NB4 (cell line): ENCODE results near the gene CEP131.

ENCODE experiments used
- DNase-seq: peaks from one replicate; pipeline ENCODE4 v3.0.0; 2010; ENCODE audit warnings: low read depth
- H3K4me3 ChIP-seq: one replicate; pipeline ENCODE4 v1.5.1; 2011; ENCODE audit warnings: mild to moderate bottlenecking, low read depth, low read length, moderate library complexity
- MYC ChIP-seq: IDR thresholded peaks from 2 replicates; pipeline ENCODE4 v1.6.1; 2011; ENCODE audit warnings: low read depth, low read length
- POLR2A ChIP-seq: IDR thresholded peaks from 2 replicates; pipeline ENCODE4 v1.6.1; 2011; ENCODE audit warnings: mild to moderate bottlenecking; ENCODE audit not compliant: insufficient read length; ENCODE audit errors: extremely low read depth
- TF ChIP-seq, protein P1 (sequence below): IDR thresholded peaks from one replicate; pipeline ENCODE4 v1.5.1; 2012; ENCODE audit warnings: low read depth, low read length
- TF ChIP-seq, protein P2 (sequence below): IDR thresholded peaks from 2 replicates; pipeline ENCODE4 v1.6.1; 2011; ENCODE audit warnings: low read depth, low read length

CEP131 gene

DNA sequence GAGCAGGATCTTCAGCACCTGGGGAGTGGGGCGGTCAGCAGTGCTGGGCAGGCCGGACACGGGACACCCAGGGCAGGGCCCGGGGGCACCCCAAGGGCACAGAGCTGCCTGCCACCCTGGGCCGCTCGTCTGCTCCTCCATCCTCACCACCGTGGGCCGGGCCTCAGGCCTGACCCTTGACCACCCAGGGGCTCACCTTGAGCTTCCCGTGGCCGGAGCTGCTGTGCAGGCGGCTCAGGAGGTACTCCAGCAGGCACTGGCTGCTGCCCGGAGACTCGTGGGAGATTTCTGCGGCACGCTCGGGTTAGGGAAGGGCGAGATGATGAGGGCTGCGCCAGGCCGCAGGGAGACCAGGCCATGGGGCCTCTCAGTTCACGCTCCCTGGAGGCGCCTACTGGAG lies 14.0 kb upstream of the CEP131 start:
- TF ChIP-seq, protein P1, sequence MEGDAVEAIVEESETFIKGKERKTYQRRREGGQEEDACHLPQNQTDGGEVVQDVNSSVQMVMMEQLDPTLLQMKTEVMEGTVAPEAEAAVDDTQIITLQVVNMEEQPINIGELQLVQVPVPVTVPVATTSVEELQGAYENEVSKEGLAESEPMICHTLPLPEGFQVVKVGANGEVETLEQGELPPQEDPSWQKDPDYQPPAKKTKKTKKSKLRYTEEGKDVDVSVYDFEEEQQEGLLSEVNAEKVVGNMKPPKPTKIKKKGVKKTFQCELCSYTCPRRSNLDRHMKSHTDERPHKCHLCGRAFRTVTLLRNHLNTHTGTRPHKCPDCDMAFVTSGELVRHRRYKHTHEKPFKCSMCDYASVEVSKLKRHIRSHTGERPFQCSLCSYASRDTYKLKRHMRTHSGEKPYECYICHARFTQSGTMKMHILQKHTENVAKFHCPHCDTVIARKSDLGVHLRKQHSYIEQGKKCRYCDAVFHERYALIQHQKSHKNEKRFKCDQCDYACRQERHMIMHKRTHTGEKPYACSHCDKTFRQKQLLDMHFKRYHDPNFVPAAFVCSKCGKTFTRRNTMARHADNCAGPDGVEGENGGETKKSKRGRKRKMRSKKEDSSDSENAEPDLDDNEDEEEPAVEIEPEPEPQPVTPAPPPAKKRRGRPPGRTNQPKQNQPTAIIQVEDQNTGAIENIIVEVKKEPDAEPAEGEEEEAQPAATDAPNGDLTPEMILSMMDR = no peak
- TF ChIP-seq MYC (no peak), POLR2A (no peak)
- TF ChIP-seq, protein P2, sequence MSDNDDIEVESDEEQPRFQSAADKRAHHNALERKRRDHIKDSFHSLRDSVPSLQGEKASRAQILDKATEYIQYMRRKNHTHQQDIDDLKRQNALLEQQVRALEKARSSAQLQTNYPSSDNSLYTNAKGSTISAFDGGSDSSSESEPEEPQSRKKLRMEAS = no peak
- H3K4me3 ChIP-seq = no peak overlapping the region
- DNase-seq = no peak

DNA sequence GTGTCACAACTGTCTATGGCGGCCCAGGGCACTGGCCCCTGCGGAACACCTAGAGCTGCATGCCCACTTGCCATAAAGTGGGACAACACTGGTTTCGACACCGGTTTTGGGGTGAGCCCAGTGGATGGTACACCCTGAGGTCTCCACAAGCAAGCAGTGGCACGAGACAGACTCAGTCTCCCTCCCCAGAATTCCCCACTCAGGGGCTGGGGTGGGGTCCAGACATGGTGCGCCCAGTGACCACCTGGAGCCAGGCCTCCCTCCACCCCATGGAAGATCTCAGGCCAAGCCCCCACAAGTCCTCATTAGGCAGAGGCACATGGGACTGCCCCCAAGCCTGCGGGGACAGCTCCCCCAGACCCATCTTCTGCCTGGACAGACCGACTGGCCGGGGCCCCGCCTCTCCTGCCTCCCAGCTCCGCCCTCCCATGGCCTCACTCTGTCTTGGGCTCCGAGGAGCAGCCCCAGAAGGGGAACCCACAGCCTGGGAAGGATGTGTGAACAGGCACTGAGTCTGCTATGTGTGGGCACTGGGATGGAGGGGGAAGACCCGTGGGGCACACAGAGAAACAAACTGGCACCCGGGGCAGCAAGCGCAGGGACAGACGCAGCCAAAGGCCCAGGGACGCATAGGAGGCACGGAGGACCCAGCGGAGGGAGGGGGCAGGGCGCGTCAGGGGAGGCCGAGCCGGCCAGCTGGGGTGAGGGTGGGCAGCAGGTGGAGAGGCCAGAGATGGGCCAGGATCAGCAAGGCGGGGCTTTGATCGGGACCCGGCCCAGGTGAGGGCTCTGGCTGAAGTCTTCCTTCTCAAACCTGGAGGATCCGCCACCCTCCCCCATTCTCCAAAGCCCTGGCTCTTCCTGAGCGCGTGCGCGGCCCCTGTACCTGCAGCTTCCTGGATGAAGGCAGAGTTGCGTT lies 13.3 kb upstream of the CEP131 start:
- DNase-seq = no peak
- no peak overlapping the region for H3K4me3 ChIP-seq
- TF ChIP-seq, protein P1 = no peak
- TF ChIP-seq, protein P2 = no peak
- TF ChIP-seq POLR2A (no peak), MYC (no peak)

DNA sequence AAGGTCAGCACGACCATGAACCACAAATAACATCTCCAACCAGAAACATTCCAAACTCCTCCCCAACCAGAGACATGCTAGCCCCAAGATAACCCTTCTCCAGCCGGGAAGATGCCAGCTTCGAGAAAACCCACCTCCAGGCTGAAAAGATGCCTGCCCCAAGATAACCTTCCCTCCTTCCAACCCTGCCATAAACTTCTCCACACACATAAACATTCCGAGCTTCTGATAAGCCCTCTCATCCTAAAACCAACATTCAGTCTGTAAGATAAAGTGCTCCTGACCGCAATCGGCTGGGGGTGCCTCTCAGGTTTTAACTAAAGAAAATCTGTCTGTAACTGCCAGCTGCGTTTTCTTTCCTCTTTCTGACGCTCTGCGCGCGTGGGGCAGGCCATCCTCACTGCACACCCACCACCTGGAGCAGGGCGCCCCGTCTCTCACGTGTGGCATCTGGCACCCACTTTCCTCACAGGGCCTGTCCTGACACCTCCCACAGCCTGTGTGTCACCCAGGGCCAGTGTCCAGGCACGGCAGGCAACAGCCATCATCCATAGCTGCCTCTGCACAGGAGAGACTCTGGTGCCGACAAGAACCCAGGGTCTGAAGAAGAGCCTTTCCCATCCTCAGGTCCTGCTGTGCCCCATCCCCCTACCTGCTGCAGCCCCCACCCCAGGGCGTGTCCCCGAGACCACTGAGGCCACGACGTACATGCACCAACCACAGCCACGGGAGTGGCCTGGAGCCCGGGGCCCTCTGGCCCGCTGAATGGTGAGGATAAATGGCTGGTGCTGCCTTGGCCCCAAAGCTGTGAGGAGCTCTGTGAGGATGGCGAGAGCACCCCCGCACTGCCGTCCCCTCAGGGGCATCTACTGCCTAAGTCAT lies 12.4 kb upstream of the CEP131 start:
- DNase-seq = no peak
- TF ChIP-seq, protein P2 = no peak
- TF ChIP-seq POLR2A (no peak), MYC (no peak)
- TF ChIP-seq, protein P1 = no peak
- H3K4me3 ChIP-seq = no peak overlapping the region

DNA sequence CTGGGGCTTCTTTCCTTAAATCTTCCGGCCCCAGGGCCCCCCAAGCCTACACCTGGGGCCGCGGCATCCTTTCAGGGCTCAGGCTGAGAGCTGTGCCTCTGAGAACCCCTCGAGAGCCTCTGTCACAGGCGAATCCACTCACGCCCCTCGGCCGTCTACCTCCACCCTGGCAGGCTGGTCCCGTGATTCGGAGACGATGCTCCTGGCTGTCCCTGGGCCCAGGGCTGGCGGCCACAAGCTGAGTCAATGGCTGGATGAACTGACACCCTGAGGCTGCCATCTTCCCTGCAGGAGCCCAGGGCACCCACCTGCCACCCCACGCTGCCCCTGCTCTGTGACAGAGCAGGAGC lies 11.7 kb upstream of the CEP131 start:
- DNase-seq = no peak
- no peak for TF ChIP-seq MYC
- TF ChIP-seq, protein P2 = no peak
- TF ChIP-seq, protein P1 = no peak
- TF ChIP-seq POLR2A = no peak
- H3K4me3 ChIP-seq = no peak overlapping the region

DNA sequence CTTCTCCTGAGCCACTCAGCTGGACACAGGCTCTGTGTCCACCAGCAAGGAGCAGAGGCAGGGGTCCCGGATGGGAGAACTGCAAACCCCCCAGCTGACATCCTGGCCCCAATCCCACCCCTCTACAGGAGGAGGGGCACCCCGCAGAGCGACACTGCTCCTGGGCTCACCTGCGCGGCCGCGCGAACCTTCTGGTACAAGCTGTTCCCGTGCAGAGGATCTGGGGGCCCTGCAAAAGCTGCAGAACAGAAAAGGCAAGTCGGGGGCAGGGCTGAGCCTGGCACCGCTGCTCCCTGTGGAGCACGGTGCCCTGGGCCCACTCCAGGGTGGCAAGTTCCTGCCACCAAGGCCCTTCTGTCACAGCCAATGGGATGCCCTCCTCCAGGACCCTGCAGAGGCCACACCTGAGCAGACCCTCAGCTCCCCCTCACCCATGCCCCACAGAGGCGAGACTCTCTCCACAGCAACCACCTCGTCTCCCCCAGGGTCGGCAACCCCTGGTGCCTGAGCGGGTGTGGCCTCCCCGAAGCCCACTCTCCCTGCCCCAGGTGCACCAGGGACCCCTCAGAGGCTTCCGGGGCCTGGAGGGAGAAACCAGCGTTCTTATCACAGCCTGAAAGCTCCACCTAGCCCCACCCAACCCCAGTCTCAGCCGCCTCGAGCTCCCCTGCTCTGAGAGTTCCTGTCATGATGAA lies 11.2 kb upstream of the CEP131 start:
- no peak overlapping the region for H3K4me3 ChIP-seq
- no peak for DNase-seq
- no peak for TF ChIP-seq MYC
- TF ChIP-seq, protein P2 = no peak
- TF ChIP-seq POLR2A = no peak
- TF ChIP-seq, protein P1 = no peak
